CD4-positive, alpha-beta T cell (primary cell): ENCODE results near the gene LRIG1. TPM values are rescaled to one million over a fixed set of nuclear protein-coding genes. Genes with fewer than 3 reads are reported as not detected.

Experiments
- ATAC-seq: fragments of 200-7000 bp; cut with Tn5 transposase; one replicate; pipeline ENCODE4 v1.10.0; 2022; ENCODE audit warnings: mild to moderate bottlenecking; ENCODE audit not compliant: poor library complexity
- CTCF ChIA-PET: fragments of 350-600 bp; sonication (Branson Sonifier 250); formaldehyde crosslinking; loops from one replicate; lab custom pipeline; 2021; ENCODE audit warnings: antibody characterized with exemption, inconsistent platforms; lab: Charles Lee
- POLR2A ChIA-PET: fragments of 350-600 bp; sonication (Branson Sonifier 250); formaldehyde crosslinking; loops from one replicate; lab custom pipeline; 2021; ENCODE audit warnings: antibody characterized with exemption, inconsistent platforms; lab: Charles Lee
- DNase-seq, 14 experiments: peaks; one replicate each; pipeline ENCODE4 v3.0.0-alpha.2; 2013 to 2020; ENCODE audit warnings: mixed read lengths in 2 of 14
- H3K27ac ChIP-seq, 2 donors: one replicate each; pipeline versions ENCODE4 v1.5.1 to v1.7.0; 2013; ENCODE audit warnings: low read length in 2 of 2, low read depth in 1 of 2, mild to moderate bottlenecking in 1 of 2
- H3K27me3 ChIP-seq, 2 experiments: 1 replicate in 1 of 2; 2 replicates in 1 of 2; pipeline versions ENCODE4 v1.6.1 to v1.7.0; 2013; ENCODE audit warnings: low read length in 2 of 2, control low read depth in 1 of 2, mild to moderate bottlenecking in 1 of 2, moderate library complexity in 1 of 2; ENCODE audit not compliant: insufficient read depth in 2 of 2, control insufficient read depth in 1 of 2
- H3K36me3 ChIP-seq: one replicate; pipeline ENCODE4 v1.6.1; 2013; ENCODE audit warnings: low read length, control low read depth; ENCODE audit not compliant: insufficient read depth
- H3K4me1 ChIP-seq: one replicate; pipeline ENCODE4 v1.6.1; 2013; ENCODE audit warnings: low read length, control low read depth; ENCODE audit not compliant: insufficient read depth
- H3K4me3 ChIP-seq: one replicate; pipeline ENCODE4 v1.5.1; 2013; ENCODE audit warnings: mild to moderate bottlenecking, low read length, moderate library complexity
- H3K9me3 ChIP-seq, 2 experiments: 1 replicate in 1 of 2; 2 replicates in 1 of 2; pipeline versions ENCODE4 v1.6.1 to v1.7.0; 2013; ENCODE audit warnings: low read length in 2 of 2, mild to moderate bottlenecking in 2 of 2, control low read depth in 1 of 2, moderate library complexity in 1 of 2; ENCODE audit not compliant: control insufficient read depth in 1 of 2, insufficient read depth in 1 of 2
- H3K27ac Mint-ChIP-seq: one replicate; pipeline ENCODE4 v1.8.0; 2020; ENCODE audit warnings: mixed read lengths
- H3K27me3 Mint-ChIP-seq: one replicate; pipeline ENCODE4 v1.8.0; 2021; ENCODE audit warnings: mixed read lengths
- H3K36me3 Mint-ChIP-seq: one replicate; pipeline ENCODE4 v1.8.0; 2021; ENCODE audit warnings: low read depth, mixed read lengths
- H3K4me1 Mint-ChIP-seq: one replicate; pipeline ENCODE4 v1.8.0; 2021; ENCODE audit warnings: low read depth, mixed read lengths
- H3K4me3 Mint-ChIP-seq: one replicate; pipeline ENCODE4 v1.8.0; 2020; ENCODE audit warnings: mild to moderate bottlenecking, mixed read lengths
- H3K9me3 Mint-ChIP-seq: one replicate; pipeline ENCODE4 v1.8.0; 2020; ENCODE audit warnings: mixed read lengths
- CTCF ChIP-seq: fragments of 200-600 bp; IDR thresholded peaks from one replicate; pipeline ENCODE4 v1.8.0; 2022; ENCODE audit warnings: antibody characterized with exemption, mild to moderate bottlenecking
- intact Hi-C, 2 experiments: fragments of 100-400 bp; cut with DNase I in 1 of 2; cut with micrococcal nuclease in 1 of 2; formaldehyde crosslinking; loops; one replicate each; pipeline versions ENCODE4 v1.15.1 to v1.9.0; 2023 to 2025; cut with DNase I, micrococcal nuclease
- total RNA-seq, 174 experiments: library from RNA in 2 of 174; stranded (reverse) in 2 of 174; gene quantifications; one replicate each; pipeline ENCODE4 v1.2.3 and lab custom pipeline; 2021 to 2026

LRIG1 gene
- total RNA-seq, 2 experiments from 2014 or later: 30.1 to 33.1 TPM

DNA sequence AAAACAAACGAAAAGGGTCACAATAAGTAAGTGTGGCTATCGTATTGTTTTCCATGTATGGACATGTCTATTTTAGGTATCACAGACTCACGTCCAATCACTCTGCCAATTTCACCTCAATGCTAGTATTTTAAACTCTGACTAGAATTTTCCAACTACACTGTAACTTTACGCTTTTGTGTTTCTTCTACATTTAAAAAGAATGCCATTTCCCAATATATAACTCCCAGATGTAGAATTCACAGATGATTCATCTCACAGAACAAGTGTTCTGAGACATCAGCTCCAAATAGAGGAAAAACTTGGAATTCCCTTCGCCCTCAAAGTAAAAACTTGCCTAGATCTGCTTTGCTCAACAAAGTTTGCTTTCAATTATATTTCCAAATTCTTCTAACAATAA lies 14.2 kb downstream of the LRIG1 start:
- Histone ChIP-seq H3K4me3 (no peak overlapping the region), H3K36me3 (no peaks in the 10 kb centered on the region), H3K27ac (no peak overlapping the region), H3K4me1 (peaks cover 69% of the 10 kb centered on the region), H3K27me3 (no peaks in the 10 kb centered on the region), H3K9me3 (no peaks in the 10 kb centered on the region)
- Mint-ChIP-seq H3K4me3 (no peak overlapping the region), H3K9me3 (no peaks in the 10 kb centered on the region), H3K4me1 (peaks cover 76% of the 10 kb centered on the region), H3K27ac (peak overlapping the region; percentile 46), H3K36me3 (no peaks in the 10 kb centered on the region), H3K27me3 (no peaks in the 10 kb centered on the region)
- TF ChIP-seq CTCF: no peak
- DNase-seq: no peak
- ATAC-seq: no peak
- ChIA-PET CTCF (no interaction called here), POLR2A (interaction anchor here (0.9 kb wide), 1 partner anchor 11 kb away, joined by 5 read pairs; no protein-coding TSS in a partner anchor)
- intact Hi-C loops: no loop called here

DNA sequence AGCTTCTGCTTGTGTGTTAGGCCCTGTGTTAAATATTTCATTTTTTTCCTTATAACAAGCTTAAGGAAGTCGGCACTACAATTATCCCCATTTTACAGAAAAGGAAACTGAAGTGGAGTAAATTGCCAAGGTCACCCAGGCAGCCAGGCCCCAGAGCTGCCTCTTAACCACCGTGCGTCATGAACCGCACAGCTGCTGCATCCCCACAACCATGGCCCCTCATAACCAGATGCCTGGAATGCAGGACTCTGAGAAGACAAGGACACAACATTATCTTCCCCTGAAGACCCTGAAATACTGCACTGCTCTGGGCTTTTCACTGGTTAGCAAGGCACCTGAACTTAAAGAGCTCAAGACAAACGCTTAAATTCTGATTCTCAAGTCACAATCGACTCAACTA lies 14.6 kb downstream of the LRIG1 start:
- CTCF ChIA-PET: no interaction called here

GRCh38 chr3:66485291-66485968 lies 15.4 kb downstream of the LRIG1 start:
- H3K9me3 ChIP-seq: no peaks in the 10 kb centered on the region
- H3K9me3 Mint-ChIP-seq: no peaks in the 10 kb centered on the region
- H3K4me3 Mint-ChIP-seq: no peak overlapping the region
- no peaks in the 10 kb centered on the region for H3K36me3 ChIP-seq
- H3K36me3 Mint-ChIP-seq: no peaks in the 10 kb centered on the region
- intact Hi-C loops: no loop called here
- CTCF ChIA-PET: no interaction called here
- POLR2A ChIA-PET: no interaction called here
- no peaks in the 10 kb centered on the region for H3K27me3 Mint-ChIP-seq
- peaks cover 75% of the 10 kb centered on the region for H3K4me1 ChIP-seq
- no peak overlapping the region for H3K4me3 ChIP-seq
- H3K27ac Mint-ChIP-seq: no peak overlapping the region
- DNase-seq: no peak
- ATAC-seq: no peak
- H3K27ac ChIP-seq: no peak overlapping the region
- peaks cover 66% of the 10 kb centered on the region for H3K4me1 Mint-ChIP-seq
- TF ChIP-seq CTCF: no peak
- no peaks in the 10 kb centered on the region for H3K27me3 ChIP-seq

More for the DNA sequence above, 14.6 kb downstream of the LRIG1 start:
- Histone ChIP-seq H3K27me3 (no peaks in the 10 kb centered on the region), H3K4me1 (peaks cover 71% of the 10 kb centered on the region), H3K36me3 (no peaks in the 10 kb centered on the region), H3K27ac (no peak overlapping the region), H3K9me3 (no peaks in the 10 kb centered on the region), H3K4me3 (no peak overlapping the region)
- no peaks in the 10 kb centered on the region for H3K9me3 Mint-ChIP-seq
- H3K27me3 Mint-ChIP-seq: no peaks in the 10 kb centered on the region
- no peak overlapping the region for H3K4me3 Mint-ChIP-seq
- no peak for ATAC-seq
- DNase-seq: no peak
- peaks cover 74% of the 10 kb centered on the region for H3K4me1 Mint-ChIP-seq
- no peaks in the 10 kb centered on the region for H3K36me3 Mint-ChIP-seq
- H3K27ac Mint-ChIP-seq: no peak overlapping the region
- no peak for TF ChIP-seq CTCF
- intact Hi-C loops: no loop called here
- POLR2A ChIA-PET: interaction anchor here (0.9 kb wide), 1 partner anchor 12 kb away, joined by 5 read pairs; no protein-coding TSS in a partner anchor
